NB4 (cell line): ENCODE measurements around the gene GALNTL6.

ENCODE experiments used
- DNase-seq: peaks from one replicate; pipeline ENCODE4 v3.0.0; 2010; ENCODE audit warnings: low read depth
- H3K4me3 ChIP-seq: one replicate; pipeline ENCODE4 v1.5.1; 2011; ENCODE audit warnings: mild to moderate bottlenecking, low read depth, low read length, moderate library complexity
- MYC ChIP-seq: IDR thresholded peaks from 2 replicates; pipeline ENCODE4 v1.6.1; 2011; ENCODE audit warnings: low read depth, low read length
- POLR2A ChIP-seq: IDR thresholded peaks from 2 replicates; pipeline ENCODE4 v1.6.1; 2011; ENCODE audit warnings: mild to moderate bottlenecking; ENCODE audit not compliant: insufficient read length; ENCODE audit errors: extremely low read depth
- TF ChIP-seq, protein P1 (sequence below): IDR thresholded peaks from 2 replicates; pipeline ENCODE4 v1.6.1; 2011; ENCODE audit warnings: low read depth, low read length
- TF ChIP-seq, protein P2 (sequence below): IDR thresholded peaks from one replicate; pipeline ENCODE4 v1.5.1; 2012; ENCODE audit warnings: low read depth, low read length

The GALNTL6 gene

DNA sequence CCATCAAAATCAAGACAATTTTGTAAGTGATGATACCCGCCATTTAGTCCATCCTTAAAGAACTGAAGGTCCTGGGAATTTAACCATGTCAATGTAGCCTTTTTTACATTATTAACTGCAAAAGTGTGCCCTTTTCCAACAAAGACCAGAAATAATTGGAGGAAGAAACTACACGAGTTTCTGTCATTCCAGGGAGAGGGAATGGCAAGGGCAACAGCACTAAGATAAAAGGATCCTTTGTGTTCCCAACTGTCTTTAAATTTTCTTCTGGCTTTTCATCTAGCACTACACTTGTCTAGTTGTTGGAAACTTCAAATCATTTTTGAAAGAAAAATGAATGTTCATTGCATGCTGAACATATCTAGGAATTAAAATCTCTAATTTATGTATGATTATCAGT lies 286.2 kb downstream of the GALNTL6 start:
- DNase-seq: no peak
- TF ChIP-seq, protein P1, sequence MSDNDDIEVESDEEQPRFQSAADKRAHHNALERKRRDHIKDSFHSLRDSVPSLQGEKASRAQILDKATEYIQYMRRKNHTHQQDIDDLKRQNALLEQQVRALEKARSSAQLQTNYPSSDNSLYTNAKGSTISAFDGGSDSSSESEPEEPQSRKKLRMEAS: no peak
- TF ChIP-seq POLR2A (no peak), MYC (no peak)
- TF ChIP-seq, protein P2, sequence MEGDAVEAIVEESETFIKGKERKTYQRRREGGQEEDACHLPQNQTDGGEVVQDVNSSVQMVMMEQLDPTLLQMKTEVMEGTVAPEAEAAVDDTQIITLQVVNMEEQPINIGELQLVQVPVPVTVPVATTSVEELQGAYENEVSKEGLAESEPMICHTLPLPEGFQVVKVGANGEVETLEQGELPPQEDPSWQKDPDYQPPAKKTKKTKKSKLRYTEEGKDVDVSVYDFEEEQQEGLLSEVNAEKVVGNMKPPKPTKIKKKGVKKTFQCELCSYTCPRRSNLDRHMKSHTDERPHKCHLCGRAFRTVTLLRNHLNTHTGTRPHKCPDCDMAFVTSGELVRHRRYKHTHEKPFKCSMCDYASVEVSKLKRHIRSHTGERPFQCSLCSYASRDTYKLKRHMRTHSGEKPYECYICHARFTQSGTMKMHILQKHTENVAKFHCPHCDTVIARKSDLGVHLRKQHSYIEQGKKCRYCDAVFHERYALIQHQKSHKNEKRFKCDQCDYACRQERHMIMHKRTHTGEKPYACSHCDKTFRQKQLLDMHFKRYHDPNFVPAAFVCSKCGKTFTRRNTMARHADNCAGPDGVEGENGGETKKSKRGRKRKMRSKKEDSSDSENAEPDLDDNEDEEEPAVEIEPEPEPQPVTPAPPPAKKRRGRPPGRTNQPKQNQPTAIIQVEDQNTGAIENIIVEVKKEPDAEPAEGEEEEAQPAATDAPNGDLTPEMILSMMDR: no peak
- no peak overlapping the region for H3K4me3 ChIP-seq

DNA sequence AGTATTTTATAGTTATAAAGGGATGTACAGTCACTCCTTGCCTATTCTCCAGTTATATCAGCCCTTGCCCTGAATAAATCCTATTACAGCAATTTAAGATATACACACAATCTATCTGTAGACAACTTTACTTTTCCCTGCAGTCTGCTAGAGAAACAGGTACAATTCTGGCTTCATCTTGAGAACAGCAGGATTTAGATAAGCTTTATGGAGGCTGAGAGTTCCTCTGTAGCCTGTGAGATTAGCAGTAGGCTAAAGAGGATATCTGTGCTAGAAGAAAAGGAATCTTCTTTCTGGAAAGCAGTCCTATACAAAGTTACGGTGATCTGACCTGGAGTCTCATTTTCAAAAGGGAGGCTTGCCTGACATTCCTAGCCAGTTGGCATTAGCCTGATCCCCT lies 290.3 kb downstream of the GALNTL6 start:
- TF ChIP-seq, protein P2: no peak
- TF ChIP-seq, protein P1: no peak
- TF ChIP-seq POLR2A (no peak), MYC (no peak)
- DNase-seq: no peak
- H3K4me3 ChIP-seq: no peak overlapping the region

DNA sequence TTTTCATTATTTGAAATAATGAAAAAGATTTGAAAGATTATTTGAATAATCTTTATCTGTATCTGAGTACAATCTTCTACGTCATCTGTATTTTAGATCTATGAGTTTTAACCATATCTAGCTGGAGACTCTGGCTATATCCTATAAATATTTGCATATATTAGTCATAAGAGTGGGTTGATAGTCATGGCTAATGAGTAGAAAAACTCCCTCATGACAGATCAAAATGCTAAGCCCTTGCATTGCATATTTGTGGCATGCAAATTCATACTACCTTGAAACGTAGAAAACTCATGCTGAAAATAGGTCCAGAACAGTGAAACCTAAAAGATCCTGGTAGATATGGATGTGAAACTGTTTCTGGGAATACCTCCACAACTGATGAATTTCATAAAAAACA lies 291.3 kb downstream of the GALNTL6 start:
- no peak for DNase-seq
- TF ChIP-seq, protein P2: no peak
- TF ChIP-seq POLR2A: no peak
- TF ChIP-seq, protein P1: no peak
- no peak for TF ChIP-seq MYC
- no peak overlapping the region for H3K4me3 ChIP-seq

DNA sequence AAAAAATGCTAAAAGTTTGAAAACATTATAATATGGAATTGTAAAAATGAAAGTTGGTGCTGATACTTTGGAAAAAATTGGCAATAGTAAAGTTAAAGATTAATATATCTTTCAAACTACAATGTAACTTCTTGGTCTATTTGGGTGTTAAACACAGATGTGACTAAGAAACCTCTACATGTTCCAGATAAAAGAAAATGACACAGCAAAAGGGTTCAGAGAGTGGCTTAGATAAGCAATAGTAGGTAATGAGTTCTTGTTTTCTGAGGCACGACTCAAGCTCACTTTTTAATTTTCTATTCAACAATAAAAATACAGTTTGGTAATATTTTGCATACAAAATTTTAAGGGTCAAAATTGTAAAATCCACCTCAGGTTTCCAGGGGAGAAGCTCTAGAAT lies 292.7 kb downstream of the GALNTL6 start:
- TF ChIP-seq, protein P2: no peak
- TF ChIP-seq MYC: no peak
- TF ChIP-seq POLR2A: no peak
- TF ChIP-seq, protein P1: no peak
- DNase-seq: no peak
- H3K4me3 ChIP-seq: no peak overlapping the region

DNA sequence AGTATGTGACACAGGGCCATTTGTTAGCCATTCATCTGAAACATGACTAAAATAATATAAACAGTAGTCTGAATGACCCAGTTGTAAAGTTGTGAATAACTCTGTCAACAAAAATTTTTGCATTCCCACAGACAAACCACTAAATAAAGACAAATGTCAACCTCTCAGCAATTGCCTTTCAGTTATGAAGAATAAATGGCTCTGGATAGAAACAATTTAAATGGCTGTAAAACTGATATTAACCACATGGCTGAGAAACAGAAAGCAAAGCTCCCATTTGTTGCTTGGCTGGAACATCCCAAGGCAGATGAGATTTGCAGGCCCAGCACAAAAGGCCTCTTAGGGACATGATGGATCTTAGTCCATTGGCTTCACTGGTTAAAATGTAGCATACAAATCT lies 296.3 kb downstream of the GALNTL6 start:
- TF ChIP-seq POLR2A (no peak), MYC (no peak)
- TF ChIP-seq, protein P2: no peak
- TF ChIP-seq, protein P1: no peak
- H3K4me3 ChIP-seq: no peak overlapping the region
- no peak for DNase-seq
